ENCODE results near the gene HLA-DRA.

DNA sequence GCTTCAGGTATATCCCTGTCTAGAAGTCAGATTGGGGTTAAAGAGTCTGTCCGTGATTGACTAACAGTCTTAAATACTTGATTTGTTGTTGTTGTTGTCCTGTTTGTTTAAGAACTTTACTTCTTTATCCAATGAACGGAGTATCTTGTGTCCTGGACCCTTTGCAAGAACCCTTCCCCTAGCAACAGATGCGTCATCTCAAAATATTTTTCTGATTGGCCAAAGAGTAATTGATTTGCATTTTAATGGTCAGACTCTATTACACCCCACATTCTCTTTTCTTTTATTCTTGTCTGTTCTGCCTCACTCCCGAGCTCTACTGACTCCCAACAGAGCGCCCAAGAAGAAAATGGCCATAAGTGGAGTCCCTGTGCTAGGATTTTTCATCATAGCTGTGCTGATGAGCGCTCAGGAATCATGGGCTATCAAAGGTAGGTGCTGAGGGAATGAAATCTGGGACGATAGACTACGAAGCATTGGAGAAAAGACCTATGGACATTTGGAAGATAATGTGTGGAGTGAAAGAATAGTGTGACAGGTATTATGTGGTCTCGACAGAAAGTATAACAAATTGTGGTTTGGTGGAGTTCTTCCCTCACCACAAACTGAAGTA is at the start of gene HLA-DRA:
- TF ChIP-seq, protein P1, sequence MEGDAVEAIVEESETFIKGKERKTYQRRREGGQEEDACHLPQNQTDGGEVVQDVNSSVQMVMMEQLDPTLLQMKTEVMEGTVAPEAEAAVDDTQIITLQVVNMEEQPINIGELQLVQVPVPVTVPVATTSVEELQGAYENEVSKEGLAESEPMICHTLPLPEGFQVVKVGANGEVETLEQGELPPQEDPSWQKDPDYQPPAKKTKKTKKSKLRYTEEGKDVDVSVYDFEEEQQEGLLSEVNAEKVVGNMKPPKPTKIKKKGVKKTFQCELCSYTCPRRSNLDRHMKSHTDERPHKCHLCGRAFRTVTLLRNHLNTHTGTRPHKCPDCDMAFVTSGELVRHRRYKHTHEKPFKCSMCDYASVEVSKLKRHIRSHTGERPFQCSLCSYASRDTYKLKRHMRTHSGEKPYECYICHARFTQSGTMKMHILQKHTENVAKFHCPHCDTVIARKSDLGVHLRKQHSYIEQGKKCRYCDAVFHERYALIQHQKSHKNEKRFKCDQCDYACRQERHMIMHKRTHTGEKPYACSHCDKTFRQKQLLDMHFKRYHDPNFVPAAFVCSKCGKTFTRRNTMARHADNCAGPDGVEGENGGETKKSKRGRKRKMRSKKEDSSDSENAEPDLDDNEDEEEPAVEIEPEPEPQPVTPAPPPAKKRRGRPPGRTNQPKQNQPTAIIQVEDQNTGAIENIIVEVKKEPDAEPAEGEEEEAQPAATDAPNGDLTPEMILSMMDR (conservative IDR thresholded peaks at IDR 0.05 in 1 of 2, IDR thresholded peaks at IDR 0.05 in 1 of 2; ENCODE audit: extremely low read depth in 1 of 2, insufficient read depth in 1 of 2, low read depth in 1 of 2, low read length in 2 of 2) = no peak
- TF ChIP-seq EZH2 (IDR thresholded peaks at IDR 0.05; ENCODE audit: borderline replicate concordance, low read length) = no peak
